GM23338 (cell line): ENCODE results near the gene ZFR. TPM values are rescaled to one million over a fixed set of nuclear protein-coding genes. Genes with fewer than 3 reads are reported as not detected.
A peak's percentile ranks its signal among the peaks of the same experiment; 100 is the strongest.

Experiments
- ATAC-seq: fragments of 200-7000 bp; cut with Tn5 transposase; 3 replicates; pipeline ENCODE4 v1.9.1; 2020
- DNase-seq: peaks from one replicate; pipeline ENCODE4 v3.0.0-alpha.2; 2015; ENCODE audit warnings: low spot score
- H2AFZ ChIP-seq: fragments of 200-600 bp; sonication (generic); 2 replicates; pipeline ENCODE4 v1.8.0; 2016; ENCODE audit warnings: antibody characterized with exemption, mild to moderate bottlenecking, moderate library complexity
- H3F3A ChIP-seq: fragments of 200-600 bp; sonication (generic); replicated peaks from 2 replicates; pipeline ENCODE4 v1.8.0; 2017; ENCODE audit warnings: antibody characterized with exemption, mixed run types, low read depth
- H3K27ac ChIP-seq: fragments of 200-600 bp; sonication (generic); 2 replicates; pipeline ENCODE4 v1.6.1; 2016; ENCODE audit warnings: low read depth
- H3K27me3 ChIP-seq: fragments of 200-600 bp; sonication (generic); 2 replicates; pipeline ENCODE4 v1.8.0; 2016; ENCODE audit warnings: mild to moderate bottlenecking, mixed run types, moderate library complexity; ENCODE audit not compliant: insufficient read depth
- H3K36me3 ChIP-seq: fragments of 200-600 bp; sonication (generic); 2 replicates; pipeline ENCODE4 v1.8.0; 2016; ENCODE audit warnings: mild to moderate bottlenecking; ENCODE audit not compliant: insufficient read depth
- H3K4me1 ChIP-seq: fragments of 200-600 bp; sonication (generic); 2 replicates; pipeline ENCODE4 v1.8.0; 2016; ENCODE audit warnings: mild to moderate bottlenecking, moderate library complexity; ENCODE audit not compliant: insufficient read depth
- H3K4me2 ChIP-seq: fragments of 200-600 bp; sonication (generic); 2 replicates; pipeline ENCODE4 v1.7.1; 2017; ENCODE audit warnings: mixed run types
- H3K4me3 ChIP-seq: fragments of 200-600 bp; sonication (generic); 2 replicates; pipeline ENCODE4 v1.6.1; 2016; ENCODE audit warnings: mixed run types
- H3K79me2 ChIP-seq: fragments of 200-600 bp; sonication (generic); replicated peaks from 2 replicates; pipeline ENCODE4 v1.8.0; 2017; ENCODE audit warnings: mild to moderate bottlenecking; ENCODE audit not compliant: insufficient read depth
- H3K9me2 ChIP-seq: fragments of 200-600 bp; sonication (generic); 2 replicates; pipeline ENCODE4 v1.8.0; 2017; ENCODE audit not compliant: insufficient read depth
- H4K20me1 ChIP-seq: fragments of 200-600 bp; sonication (generic); replicated peaks from 2 replicates; pipeline ENCODE4 v1.8.0; 2017; ENCODE audit warnings: mild to moderate bottlenecking; ENCODE audit not compliant: insufficient read depth
- H3K27ac Mint-ChIP-seq: 2 replicates; pipeline ENCODE4 v1.8.0; 2020; ENCODE audit warnings: inconsistent platforms, mild to moderate bottlenecking, moderate library complexity, mixed read lengths
- H3K27me3 Mint-ChIP-seq: 3 replicates; pipeline ENCODE4 v1.8.0; 2022; ENCODE audit warnings: low read depth, mild to moderate bottlenecking, moderate library complexity, mixed read lengths, inconsistent platforms; ENCODE audit not compliant: insufficient read depth, poor library complexity
- H3K36me3 Mint-ChIP-seq: 3 replicates; pipeline ENCODE4 v1.8.0; 2021; ENCODE audit warnings: low read depth, mild to moderate bottlenecking, inconsistent platforms, moderate library complexity, mixed read lengths
- H3K4me1 Mint-ChIP-seq: 3 replicates; pipeline ENCODE4 v1.8.0; 2020; ENCODE audit warnings: mild to moderate bottlenecking, inconsistent platforms, mixed read lengths
- H3K4me3 Mint-ChIP-seq: 3 replicates; pipeline ENCODE4 v1.8.0; 2021; ENCODE audit warnings: moderate library complexity, mild to moderate bottlenecking, inconsistent platforms, mixed read lengths
- H3K9me3 Mint-ChIP-seq: 3 replicates; pipeline ENCODE4 v1.8.0; 2020; ENCODE audit warnings: moderate library complexity, mild to moderate bottlenecking, inconsistent platforms, mixed read lengths
- ETS1 ChIP-seq: IDR thresholded peaks from 2 replicates; pipeline ENCODE4 v1.6.1; 2016; ENCODE audit warnings: antibody characterized with exemption
- REST ChIP-seq: IDR thresholded peaks from one replicate; pipeline ENCODE4 v1.6.1; 2018; ENCODE audit warnings: antibody characterized with exemption; ENCODE audit not compliant: unreplicated experiment
- ZNF462 ChIP-seq: fragments of 250-450 bp; sonication (Bioruptor Pico); IDR thresholded peaks from 2 replicates; pipeline ENCODE4 v1.5.0; 2020; ENCODE audit warnings: mild to moderate bottlenecking, moderate library complexity
- polyA plus RNA-seq: library from polyadenylated mRNA; unstranded; fragments of >200 nt; fragmentation: Nextera tagmentation; extraction: Ambion mirVana; gene quantifications from 2 replicates; pipeline ENCODE4 v1.2.1, GENCODE V29; 2016
- total RNA-seq: library from RNA; depleted of rRNA; stranded (reverse); fragments of >200 nt; shearing (Covaris generic); gene quantifications from 2 replicates; pipeline ENCODE4 v1.2.3, GENCODE V29; 2014

Gene ZFR
- total and polyA plus RNA-seq, 2 experiments from 2014 or later = 92.4 to 103 TPM

GRCh38 chr5:32312197-32312594, 132.3 kb downstream of the ZFR start:
- Histone ChIP-seq H3K4me3 (peak overlapping the region; percentile 91), H3K79me2 (peaks cover 54% of the 10 kb centered on the region), H3K4me1 (peaks cover 11% of the 10 kb centered on the region; the same call in 1 of the 2 replicates), H4K20me1 (peaks cover 26% of the 10 kb centered on the region; the same call in 1 of the 2 replicates), H3K27me3 (no peaks in the 10 kb centered on the region), H2AFZ (no peak overlapping the region; the same call in 1 of the 2 replicates), H3K36me3 (no peaks in the 10 kb centered on the region), H3F3A (peaks cover 4% of the 10 kb centered on the region; the same call in 1 of the 2 replicates), H3K27ac (peak overlapping the region; percentile 58), H3K9me2 (no peaks in the 10 kb centered on the region), H3K4me2 (peak overlapping the region; percentile 96)
- TF ChIP-seq ETS1 (no peak), ZNF462 (CRISPR knock-in tag) (no peak), REST (no peak)
- Mint-ChIP-seq H3K9me3 (no peaks in the 10 kb centered on the region), H3K36me3 (peaks cover 15% of the 10 kb centered on the region), H3K4me3 (peak overlapping the region; percentile 91), H3K27me3 (peaks cover 6% of the 10 kb centered on the region), H3K4me1 (peaks cover 32% of the 10 kb centered on the region), H3K27ac (peak overlapping the region; percentile 39)
- DNase-seq (peak; percentile 68), ATAC-seq (peak; percentile 42)
